ENCODE measurements around the gene AP1S3.

The AP1S3 gene

GRCh38 chr2:223712642-223713041 lies 124.7 kb downstream of the AP1S3 start:
- no peak for FAIRE-seq

- no peak for FAIRE-seq
These were observed 125.6 kb downstream of the AP1S3 start for GRCh38 chr2:223711596-223712326.
